Measurements from ENCODE around the gene WDR31. TPM values are rescaled to one million over a fixed set of nuclear protein-coding genes. Genes with fewer than 3 reads are reported as not detected.
A peak's percentile ranks its signal among the peaks of the same experiment; 100 is the strongest.

Gene WDR31
- total RNA-seq, 2 donors from 2014 or later = 1.0 to 2.3 TPM

DNA sequence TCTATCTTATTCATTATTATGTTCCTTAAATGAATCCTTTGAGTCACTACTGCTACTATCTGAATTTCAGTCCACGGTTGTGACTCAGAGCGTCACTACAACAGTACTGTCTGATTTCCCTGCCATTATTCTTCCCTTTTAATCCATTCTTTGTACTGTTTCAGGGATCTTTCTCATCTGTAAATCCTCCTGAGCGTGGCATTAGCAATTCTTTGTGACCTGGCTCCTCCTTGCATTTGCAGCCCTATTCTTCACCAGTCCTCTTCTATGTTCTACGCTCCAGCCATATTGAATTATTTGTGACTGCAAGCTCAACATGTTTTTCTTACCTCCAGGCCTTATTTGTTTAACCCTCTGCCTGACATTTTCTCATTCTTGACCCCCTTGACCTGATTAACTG lies 58.7 kb downstream of the WDR31 start:
- WGBS, 2 donors = 95% methylated on average over 4 of the region's 4 CpGs
- TF ChIP-seq, protein P1, sequence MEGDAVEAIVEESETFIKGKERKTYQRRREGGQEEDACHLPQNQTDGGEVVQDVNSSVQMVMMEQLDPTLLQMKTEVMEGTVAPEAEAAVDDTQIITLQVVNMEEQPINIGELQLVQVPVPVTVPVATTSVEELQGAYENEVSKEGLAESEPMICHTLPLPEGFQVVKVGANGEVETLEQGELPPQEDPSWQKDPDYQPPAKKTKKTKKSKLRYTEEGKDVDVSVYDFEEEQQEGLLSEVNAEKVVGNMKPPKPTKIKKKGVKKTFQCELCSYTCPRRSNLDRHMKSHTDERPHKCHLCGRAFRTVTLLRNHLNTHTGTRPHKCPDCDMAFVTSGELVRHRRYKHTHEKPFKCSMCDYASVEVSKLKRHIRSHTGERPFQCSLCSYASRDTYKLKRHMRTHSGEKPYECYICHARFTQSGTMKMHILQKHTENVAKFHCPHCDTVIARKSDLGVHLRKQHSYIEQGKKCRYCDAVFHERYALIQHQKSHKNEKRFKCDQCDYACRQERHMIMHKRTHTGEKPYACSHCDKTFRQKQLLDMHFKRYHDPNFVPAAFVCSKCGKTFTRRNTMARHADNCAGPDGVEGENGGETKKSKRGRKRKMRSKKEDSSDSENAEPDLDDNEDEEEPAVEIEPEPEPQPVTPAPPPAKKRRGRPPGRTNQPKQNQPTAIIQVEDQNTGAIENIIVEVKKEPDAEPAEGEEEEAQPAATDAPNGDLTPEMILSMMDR (IDR thresholded peaks at IDR 0.05) = no peak
- TF ChIP-seq POLR2A (IDR thresholded peaks at IDR 0.05) = no peak
- Histone ChIP-seq H3K27ac (no peak overlapping the region), H3K4me1 (peaks cover 7% of the 10 kb centered on the region), H3K36me3 (replicated peaks in 1 of 2; ENCODE audit: insufficient read depth in 1 of 2, low read depth in 2 of 2) (peaks cover 23 to 29% of the 10 kb centered on the region in 2 donors), H3K27me3 (no peaks in the 10 kb centered on the region), H3K9me3 (no peaks in the 10 kb centered on the region), H3K4me3 (no peak overlapping the region)
- intact Hi-C loops (cut with DNase I) = no loop called here
- ATAC-seq = no peak
- DNase-seq = no peak

DNA sequence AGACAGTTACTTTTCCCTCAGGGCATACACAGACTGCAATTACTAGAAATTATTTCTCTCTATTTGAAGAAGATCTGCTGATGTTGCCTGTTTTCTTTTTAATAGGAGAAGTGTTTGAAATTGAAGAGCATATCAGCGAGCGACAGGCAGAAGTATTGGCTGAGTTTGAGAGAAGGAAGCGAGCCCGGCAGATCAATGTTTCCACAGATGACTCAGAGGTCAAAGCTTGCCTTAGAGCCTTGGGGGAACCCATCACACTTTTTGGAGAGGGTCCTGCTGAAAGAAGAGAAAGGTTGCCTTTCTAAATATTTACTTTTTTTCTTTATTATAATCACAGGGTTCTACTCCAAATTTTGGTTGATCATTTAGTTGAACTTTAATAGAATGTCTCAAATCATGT lies 61.2 kb downstream of the WDR31 start:
- Histone ChIP-seq H3K4me1 (peaks cover 20% of the 10 kb centered on the region), H3K4me3 (no peak overlapping the region), H3K36me3 (replicated peaks in 1 of 2; ENCODE audit: insufficient read depth in 1 of 2, low read depth in 2 of 2) (peaks cover 10 to 17% of the 10 kb centered on the region in 2 donors), H3K27me3 (no peaks in the 10 kb centered on the region), H3K27ac (no peak overlapping the region), H3K9me3 (no peaks in the 10 kb centered on the region)
- TF ChIP-seq, protein P1 (IDR thresholded peaks at IDR 0.05) = no peak
- no peak for TF ChIP-seq POLR2A (IDR thresholded peaks at IDR 0.05)
- ATAC-seq (no peak), DNase-seq (no peak)
- intact Hi-C loops (cut with DNase I) = no loop called here
- 82 to 86% methylated on average over 4 of the region's 4 CpGs for WGBS, 2 donors

DNA sequence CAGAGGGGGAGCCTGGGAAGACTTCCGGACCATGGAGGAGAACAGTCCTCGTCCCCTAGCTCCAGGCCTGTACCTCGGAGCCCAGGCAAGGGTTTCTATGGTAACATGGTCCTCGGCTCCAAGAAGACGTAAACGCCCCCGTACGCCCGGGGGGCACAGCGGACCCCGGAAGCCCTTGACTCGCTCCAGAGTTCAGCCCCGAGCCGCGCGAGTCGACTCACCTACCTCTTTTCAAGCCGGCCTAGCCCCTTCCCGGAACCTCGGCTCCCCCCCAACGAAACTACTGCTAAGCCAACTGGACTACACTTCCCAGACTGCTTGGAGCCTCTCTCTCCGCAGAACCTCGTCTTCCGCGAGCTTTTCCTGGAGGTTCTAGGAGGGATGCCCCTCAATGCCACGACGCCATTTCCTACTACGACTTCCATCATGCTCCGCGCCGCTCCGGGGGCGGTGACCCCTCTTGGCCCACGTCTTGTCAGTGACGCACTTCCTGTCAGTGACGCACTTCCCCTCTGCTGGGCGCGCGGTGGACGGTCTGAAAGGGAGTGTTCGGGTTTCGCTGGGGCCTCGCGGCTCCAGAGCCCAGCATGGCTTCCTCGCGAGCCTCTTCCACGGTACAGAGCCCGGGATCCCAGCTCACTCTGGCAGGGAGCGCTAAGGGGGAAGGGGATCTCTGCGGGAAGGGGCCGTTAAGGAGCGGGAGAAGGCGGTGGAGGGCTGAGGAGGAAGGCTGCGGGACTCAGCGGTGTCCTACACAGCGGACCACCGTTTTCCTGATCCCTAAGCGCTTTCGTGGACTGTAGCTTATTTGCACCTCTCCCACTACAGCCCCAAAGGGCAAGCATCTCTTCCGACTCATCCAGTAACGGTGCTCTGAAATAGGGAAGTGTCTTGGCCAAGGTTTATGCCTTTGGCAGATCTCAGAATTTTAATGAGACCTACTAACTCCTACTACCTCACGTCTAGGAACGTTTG lies 64.6 kb downstream of the WDR31 start, which contains the start of the genes CDC26 and PRPF4:
CDC26 (minus strand) TSS at position 416 of the 975 bp plus-strand sequence. CDS start 3,065 bp downstream, outside the sequence.
PRPF4 (plus strand) TSS at position 502 of the 975 bp plus-strand sequence; CDS start at position 588, 86 bp downstream.
- intact Hi-C loops (cut with DNase I) = no loop called here
- peak; percentile 98 for ATAC-seq
- peak; percentile 96 to 97 (median 96) for DNase-seq
- Histone ChIP-seq H3K4me3 (peak within 1 kb of the TSS; percentile 69 to 86), H3K9me3 (no peaks in the 10 kb centered on the region), H3K27me3 (no peaks in the 10 kb centered on the region), H3K36me3 (replicated peaks in 1 of 2; ENCODE audit: insufficient read depth in 1 of 2, low read depth in 2 of 2) (peaks cover 0 to 20% of the 10 kb centered on the region in 2 donors), H3K4me1 (peaks cover 21% of the 10 kb centered on the region), H3K27ac (peak within 1 kb of the TSS; percentile 89 to 94 (median 90))
- WGBS, 2 donors = 0 to 1% methylated on average over 12 to 63 of the region's 63 CpGs
- peak; percentile 83 to 96 (median 94) for TF ChIP-seq POLR2A (IDR thresholded peaks at IDR 0.05)
- TF ChIP-seq, protein P1 (IDR thresholded peaks at IDR 0.05) = peak in 1 of 7 experiments; percentile 8

DNA sequence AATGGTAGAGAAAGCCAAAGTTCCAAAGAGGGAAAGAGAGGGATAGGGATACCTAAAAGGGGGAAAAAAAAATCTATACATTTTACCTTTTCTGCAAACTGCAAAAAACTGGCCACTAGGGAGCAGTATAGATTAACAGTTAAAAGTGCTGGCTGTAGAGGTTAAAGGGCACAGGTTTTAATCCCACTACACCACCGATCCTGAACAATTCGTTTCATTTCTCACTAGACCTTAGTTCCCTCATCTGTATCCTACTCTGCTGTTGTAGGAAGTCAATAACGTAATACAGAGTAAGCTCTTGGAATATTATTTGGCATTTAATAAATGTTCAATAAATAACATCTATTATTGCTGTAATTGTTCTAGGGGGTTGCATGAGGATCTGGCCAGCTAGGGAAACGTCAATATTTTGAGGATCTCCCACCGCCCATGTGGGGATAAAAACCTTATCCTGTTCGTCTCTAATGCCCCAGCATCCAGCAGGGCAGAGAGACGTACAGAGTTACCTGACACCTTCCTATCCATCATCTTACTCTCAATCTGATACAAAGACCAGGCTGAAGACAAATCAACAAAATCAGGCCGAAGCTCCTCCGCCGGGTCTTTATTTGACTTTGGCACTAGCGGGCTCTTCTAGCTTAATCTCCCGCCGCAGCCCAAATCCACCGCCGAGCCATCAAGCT lies 65.5 kb downstream of the WDR31 start:
- DNase-seq (peak in 1 of 4 donors; percentile 47), ATAC-seq (peak; percentile 38)
- Histone ChIP-seq H3K4me3 (peak overlapping the region; percentile 69 to 86), H3K27me3 (no peaks in the 10 kb centered on the region), H3K27ac (peak overlapping the region; percentile 89 to 94 (median 90)), H3K36me3 (replicated peaks in 1 of 2; ENCODE audit: insufficient read depth in 1 of 2, low read depth in 2 of 2) (peaks cover 0 to 19% of the 10 kb centered on the region in 2 donors), H3K4me1 (peaks cover 21% of the 10 kb centered on the region), H3K9me3 (no peaks in the 10 kb centered on the region)
- 0% methylated on average over 11 to 15 of the region's 15 CpGs for WGBS, 2 donors
- TF ChIP-seq, protein P1 (IDR thresholded peaks at IDR 0.05) = peak; percentile 53 to 75 (median 67)
- no peak for TF ChIP-seq POLR2A (IDR thresholded peaks at IDR 0.05)
- intact Hi-C loops (cut with DNase I) = loop anchor here (5.0 kb wide), 1 partner anchor 138 kb away; the partner anchor contains the start of genes C9orf43 and POLE3

Data from body of pancreas (tissue), 4 donors.